Measurements from ENCODE around the gene IMP4. TPM values are rescaled to one million over a fixed set of nuclear protein-coding genes. Genes with fewer than 3 reads are reported as not detected.

Gene IMP4
- total and polyA plus RNA-seq, 2 of the 13 experiments (the other 11 are each of a cell fraction or from before 2014, with no cell fraction given): 142 to 158 TPM

DNA sequence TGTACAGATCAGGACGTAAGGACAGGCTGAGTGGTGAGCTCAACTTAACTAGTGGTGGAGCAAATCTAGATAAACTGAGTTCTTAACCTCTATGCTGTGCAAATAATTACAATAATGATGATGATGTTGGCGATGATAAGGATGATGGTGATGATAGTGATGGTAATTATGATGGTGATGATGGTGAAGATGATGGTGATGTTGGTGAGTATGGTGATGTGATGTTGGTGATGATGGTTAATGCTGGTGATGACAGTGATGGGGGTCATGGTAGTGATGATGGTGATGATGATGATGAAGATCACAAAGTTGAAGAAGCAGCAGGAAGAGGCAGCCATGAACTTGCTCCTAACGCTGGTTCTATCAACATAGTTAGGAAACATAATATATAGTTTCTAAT is 38.0 kb upstream of the IMP4 start (continued):
- no peak for TF ChIP-seq SRSF1 (optimal IDR thresholded peaks at IDR 0.05; ENCODE audit: low read depth, low read length)
- TF ChIP-seq ZNF136 (CRISPR knock-in tag; IDR thresholded peaks at IDR 0.05; ENCODE audit: low read depth): no peak
- TF ChIP-seq CENPT (CRISPR knock-in tag; IDR thresholded peaks at IDR 0.05; ENCODE audit: low read depth): no peak
- peak; percentile 26; the same call in 1 of the 2 replicates for TF ChIP-seq IKZF1 (IDR thresholded peaks at IDR 0.05)
- no peak for TF ChIP-seq ATF5 (CRISPR knock-in tag; IDR thresholded peaks at IDR 0.05; ENCODE audit: low read depth)
- no peak for TF ChIP-seq NFE2L1 (CRISPR knock-in tag; IDR thresholded peaks at IDR 0.05; ENCODE audit: borderline replicate concordance)
- TF ChIP-seq MEIS1 (CRISPR knock-in tag; IDR thresholded peaks at IDR 0.05; ENCODE audit: borderline replicate concordance): no peak
- TF ChIP-seq, protein P1, sequence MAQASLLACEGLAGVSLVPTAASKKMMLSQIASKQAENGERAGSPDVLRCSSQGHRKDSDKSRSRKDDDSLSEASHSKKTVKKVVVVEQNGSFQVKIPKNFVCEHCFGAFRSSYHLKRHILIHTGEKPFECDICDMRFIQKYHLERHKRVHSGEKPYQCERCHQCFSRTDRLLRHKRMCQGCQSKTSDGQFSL (CRISPR knock-in tag; IDR thresholded peaks at IDR 0.05): no peak
- no peak for TF ChIP-seq ZNF563 (CRISPR knock-in tag; IDR thresholded peaks at IDR 0.05)
- no peak for TF ChIP-seq ZUFSP (CRISPR knock-in tag; IDR thresholded peaks at IDR 0.05; ENCODE audit: borderline replicate concordance)
- TF ChIP-seq FOXA1 (IDR thresholded peaks at IDR 0.05): 0 out of 2 replicates have a peak, but pooled peaks have one; percentile 27
- no peak for TF ChIP-seq FOXA1 (CRISPR knock-in tag; IDR thresholded peaks at IDR 0.05)
- TF ChIP-seq ZNF335 (CRISPR knock-in tag; IDR thresholded peaks at IDR 0.05): no peak
- TF ChIP-seq AKAP8 (CRISPR knock-in tag; IDR thresholded peaks at IDR 0.05): no peak
- TF ChIP-seq ZNF781 (CRISPR knock-in tag; IDR thresholded peaks at IDR 0.05; ENCODE audit: borderline replicate concordance, not compliant biosample characterization): no peak
- TF ChIP-seq, protein P2, sequence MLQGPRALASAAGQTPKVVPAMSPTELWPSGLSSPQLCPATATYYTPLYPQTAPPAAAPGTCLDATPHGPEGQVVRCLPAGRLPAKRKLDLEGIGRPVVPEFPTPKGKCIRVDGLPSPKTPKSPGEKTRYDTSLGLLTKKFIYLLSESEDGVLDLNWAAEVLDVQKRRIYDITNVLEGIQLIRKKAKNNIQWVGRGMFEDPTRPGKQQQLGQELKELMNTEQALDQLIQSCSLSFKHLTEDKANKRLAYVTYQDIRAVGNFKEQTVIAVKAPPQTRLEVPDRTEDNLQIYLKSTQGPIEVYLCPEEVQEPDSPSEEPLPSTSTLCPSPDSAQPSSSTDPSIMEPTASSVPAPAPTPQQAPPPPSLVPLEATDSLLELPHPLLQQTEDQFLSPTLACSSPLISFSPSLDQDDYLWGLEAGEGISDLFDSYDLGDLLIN (CRISPR knock-in tag; IDR thresholded peaks at IDR 0.05; ENCODE audit: borderline replicate concordance): no peak
- no peak for TF ChIP-seq FOXP4 (CRISPR knock-in tag; IDR thresholded peaks at IDR 0.05)
- TF ChIP-seq ZEB1 (IDR thresholded peaks at IDR 0.05; ENCODE audit: insufficient replicate concordance, low read depth): no peak
- TF ChIP-seq POLR2G (IDR thresholded peaks at IDR 0.05; ENCODE audit: low read depth, low read length): no peak
